ENCODE measurements around the gene ELAVL2. TPM values are rescaled to one million over a fixed set of nuclear protein-coding genes. Genes with fewer than 3 reads are reported as not detected.

The ELAVL2 gene
- under 0.01 and 0.16 TPM in 2 replicates for total RNA-seq

GRCh38 chr9:23826120-23826629 lies at the start of gene ELAVL2:
TSS of gene ELAVL2 (minus strand) at chr9:23826240. CDS start at chr9:23762234, 64,006 bp downstream.

Data from hair follicle dermal papilla cell (primary cell).